ENCODE data around the gene MYMK.
A peak's percentile ranks its signal among the peaks of the same experiment; 100 is the strongest.
"Not testable (repeated sequence)": the region's sequence is repeated elsewhere in the genome, so short reads cannot be mapped to it uniquely, and the experiment has no call there.

MYMK gene, protein sequence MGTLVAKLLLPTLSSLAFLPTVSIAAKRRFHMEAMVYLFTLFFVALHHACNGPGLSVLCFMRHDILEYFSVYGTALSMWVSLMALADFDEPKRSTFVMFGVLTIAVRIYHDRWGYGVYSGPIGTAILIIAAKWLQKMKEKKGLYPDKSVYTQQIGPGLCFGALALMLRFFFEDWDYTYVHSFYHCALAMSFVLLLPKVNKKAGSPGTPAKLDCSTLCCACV

DNA sequence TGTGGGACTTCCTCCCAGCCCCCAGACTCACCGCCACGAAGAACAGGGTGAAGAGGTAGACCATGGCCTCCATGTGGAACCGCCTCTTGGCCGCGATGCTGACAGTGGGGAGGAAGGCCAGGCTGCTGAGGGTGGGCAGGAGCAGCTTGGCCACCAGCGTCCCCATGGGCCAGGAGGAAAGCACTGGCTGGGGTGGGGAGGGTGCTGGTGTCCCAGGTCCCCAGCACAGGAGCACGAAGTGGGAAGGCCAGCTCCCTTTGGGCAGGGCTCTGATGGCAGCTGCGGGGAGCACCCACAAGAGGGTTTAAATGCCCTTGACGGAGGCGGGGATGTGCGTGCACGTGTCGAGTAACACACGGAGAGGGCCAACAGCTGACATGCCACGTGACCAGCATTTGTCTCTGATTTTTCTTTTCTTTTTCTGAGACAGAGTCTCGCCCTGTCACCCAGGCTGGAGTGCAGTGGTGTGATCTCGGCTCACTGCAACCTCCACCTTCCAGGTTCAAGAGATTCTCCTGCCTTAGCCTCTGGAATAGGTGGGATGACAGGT lies at the start of gene MYMK:
Gene MYMK (minus strand): TSS at position 281 of the 550 bp plus-strand sequence. CDS start 115 bp downstream, at position 166.
- DNase-seq: no peak

DNA sequence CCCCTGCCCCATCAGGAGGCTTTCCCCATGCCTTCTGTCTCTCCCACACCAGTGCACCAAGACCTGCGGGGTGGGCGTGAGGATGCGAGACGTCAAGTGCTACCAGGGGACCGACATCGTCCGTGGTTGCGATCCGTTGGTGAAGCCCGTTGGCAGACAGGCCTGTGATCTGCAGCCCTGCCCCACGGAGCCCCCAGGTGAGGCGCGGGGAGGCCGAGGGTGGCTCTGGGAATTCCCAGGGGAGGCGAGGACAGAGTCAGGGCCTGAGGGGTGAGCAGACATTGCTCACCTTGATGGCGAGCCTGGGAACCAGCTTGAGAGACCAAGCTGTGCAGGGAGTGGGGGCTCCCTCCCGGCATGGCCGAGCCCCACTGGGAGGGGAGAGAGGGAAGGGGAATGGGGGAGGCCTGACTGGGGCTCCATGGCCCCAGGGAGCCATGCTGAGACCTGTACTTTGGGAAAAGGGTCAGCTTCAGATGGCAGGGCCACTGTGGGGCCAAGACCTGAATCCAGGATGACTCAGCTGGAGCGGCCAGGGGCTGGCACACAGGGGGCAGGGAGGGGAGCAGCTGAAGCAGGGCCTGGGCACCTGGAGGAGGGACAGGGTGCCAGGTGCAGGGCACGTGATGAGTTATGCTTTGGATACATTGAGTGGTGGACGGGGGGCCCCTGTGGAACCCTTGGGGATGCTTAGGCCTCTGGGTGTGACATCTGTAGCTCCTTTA lies 49.2 kb upstream of the MYMK start:
- no peak for DNase-seq

DNA sequence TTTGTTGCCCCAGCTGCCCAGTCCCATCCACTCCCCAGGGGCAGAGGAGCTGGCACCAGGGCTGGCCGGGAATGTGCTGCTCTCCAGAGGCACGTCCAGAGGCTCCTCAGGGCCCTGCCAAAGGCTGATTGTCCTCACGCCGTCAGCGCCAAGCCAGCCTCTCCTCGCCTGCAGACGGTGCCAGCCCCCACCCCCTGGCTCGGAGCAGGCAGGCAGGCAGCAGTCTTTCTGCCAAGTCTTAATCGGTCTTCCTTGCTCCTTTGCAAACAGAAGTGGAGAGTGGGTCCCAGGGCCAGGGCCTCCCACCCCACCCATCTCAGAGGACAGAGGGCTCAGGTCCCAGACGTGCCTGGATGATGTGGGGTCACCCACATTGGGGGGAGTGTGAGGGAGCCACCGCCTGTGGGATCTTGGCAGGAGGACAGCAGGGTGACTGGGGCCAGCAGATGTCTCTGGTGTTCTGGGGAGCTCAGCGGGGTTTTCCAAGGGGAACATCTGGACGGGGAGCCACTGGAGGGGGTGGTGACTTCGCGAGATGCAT lies 48.1 kb upstream of the MYMK start:
- DNase-seq: no peak

DNA sequence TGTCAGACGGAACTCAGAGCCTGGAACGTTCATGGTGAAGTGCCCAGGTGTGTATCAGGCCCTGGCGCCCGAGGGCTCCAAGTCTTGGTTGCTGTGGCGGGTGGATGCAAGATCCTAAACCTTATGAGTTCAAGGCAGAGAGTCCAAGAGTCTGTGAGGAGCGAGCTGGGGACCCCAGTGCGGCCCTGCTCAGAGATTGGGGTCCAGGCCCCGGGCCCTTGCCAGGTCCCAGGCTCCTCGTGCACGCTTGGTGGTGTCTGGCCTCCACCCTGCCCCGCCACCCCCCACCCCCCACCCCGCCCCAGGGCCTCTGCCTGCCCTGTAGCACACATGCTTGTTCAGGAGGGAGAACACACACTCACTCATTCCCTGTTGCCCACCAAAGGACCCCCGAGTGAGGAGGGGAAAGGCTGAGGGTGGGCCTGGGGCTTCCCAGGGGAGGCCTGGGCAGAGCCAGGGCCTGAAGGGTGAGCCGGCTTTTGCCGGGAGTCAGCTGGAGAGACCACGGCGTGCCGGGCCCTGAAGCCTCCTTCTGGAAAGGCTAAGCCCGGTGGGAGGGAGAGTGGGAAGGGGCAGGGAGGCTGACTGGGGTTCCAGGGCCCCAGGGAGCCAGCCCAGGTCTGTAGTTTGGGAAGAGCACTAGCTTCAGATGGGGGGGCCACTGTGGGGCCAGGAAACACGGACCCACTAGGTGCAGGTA lies 47.3 kb upstream of the MYMK start:
- no peak for DNase-seq

DNA sequence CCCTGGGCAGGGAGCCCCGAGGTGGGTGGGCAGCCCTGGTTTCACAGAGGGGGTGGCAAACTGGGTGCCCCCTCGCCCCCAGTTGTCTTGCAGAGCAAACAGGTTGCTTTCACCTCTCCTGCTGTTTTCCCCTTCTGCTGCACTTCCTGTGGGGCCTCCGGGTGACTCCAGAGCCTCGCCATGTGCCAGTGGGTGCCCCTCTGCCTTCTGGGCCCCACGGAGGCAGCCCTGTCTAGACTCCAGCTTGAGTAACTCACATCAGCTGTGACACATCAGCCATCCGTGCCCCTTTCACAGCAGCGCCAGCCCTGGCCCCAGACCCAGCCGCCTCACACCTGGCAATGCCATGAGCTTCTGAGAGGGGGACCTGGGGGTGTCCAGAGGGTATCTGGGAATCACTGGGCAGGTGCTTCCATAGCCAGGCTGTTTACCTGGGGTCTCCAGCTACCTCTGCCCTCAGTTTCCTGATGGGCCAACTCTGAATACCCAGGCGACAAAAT lies 46.7 kb upstream of the MYMK start:
- no peak for DNase-seq

DNA sequence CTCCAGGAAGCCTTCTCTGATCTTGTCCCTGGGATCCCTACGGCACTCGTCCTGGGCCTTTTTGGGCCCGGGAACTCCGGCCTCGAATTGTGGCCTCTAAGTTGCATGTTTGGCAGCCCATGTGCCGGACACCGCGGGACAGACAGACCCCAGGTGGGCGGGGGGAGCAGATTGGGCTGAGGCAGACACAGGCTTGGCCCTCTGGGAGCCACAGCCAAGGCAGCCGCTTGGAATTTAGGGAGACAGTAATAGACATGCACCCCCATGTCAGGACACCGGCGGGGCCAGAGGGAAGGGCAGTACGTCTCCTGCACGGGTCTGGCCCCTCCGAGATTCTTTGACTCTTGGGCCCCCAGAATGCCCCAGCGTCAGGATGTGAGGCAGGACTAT lies 45.9 kb upstream of the MYMK start:
- DNase-seq: no peak

DNA sequence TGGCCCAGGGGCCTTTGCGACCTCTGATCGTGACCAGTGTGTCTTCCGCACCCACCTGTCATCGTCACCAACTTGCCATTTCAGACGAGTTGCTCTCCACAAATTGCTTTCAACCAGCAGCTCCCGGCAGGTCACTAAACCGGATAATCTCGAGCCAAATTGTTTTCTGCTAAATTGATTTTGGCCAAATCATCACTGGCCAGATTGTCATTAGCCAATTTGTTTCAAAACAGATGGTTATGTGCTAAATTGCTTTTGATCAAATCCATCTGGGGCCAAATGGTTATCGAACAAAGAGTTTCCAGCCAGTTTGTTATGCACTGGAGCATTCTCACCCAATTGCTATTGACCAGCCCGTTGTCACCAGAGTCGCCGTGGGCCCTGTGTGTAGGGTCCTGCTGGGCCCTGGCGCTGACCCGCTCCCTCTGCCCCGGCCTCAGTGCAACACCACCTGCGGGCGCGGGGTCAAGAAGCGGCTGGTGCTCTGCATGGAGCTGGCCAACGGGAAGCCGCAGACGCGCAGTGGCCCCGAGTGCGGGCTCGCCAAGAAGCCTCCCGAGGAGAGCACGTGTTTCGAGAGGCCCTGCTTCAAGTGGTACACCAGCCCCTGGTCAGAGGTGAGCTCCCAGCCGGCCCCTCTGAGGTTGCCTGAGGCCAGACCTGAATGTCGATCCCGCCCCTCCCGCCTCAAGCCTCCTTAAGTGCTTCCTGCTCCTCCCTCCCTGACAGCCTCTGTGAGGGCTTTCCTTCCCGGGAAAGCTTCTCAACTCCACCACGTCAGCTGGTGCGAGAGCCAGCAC lies 45.3 kb upstream of the MYMK start:
- no peak for DNase-seq

DNA sequence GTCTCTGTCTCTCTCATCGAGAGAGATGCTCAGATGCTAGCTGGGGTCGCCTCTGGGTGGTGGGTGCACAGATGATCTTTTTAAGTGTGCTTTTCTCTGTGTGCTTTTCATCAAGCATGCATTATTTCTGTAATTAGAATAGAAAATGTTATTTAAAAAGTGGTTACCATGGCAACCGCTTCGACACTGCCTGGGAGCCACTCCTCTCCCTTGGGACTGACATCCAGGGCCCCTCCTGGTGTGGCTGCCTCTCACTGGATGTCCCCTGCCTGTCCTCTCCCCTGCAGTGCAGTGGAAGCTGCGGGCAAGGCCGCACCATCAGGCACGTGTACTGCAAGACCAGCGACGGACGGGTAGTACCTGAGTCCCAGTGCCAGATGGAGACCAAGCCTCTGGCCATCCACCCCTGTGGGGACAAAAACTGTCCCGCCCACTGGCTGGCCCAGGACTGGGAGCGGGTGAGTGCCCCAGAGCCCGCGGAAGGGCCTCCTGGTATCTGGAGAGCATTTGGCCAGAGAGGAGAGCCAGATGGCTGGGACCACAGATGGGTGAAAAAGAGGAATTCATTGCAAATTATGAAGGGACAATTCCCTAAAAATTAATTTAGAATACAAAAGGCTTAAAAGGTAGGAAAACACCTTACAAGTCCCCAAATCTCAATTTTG lies 44.5 kb upstream of the MYMK start:
- DNase-seq: no peak

DNA sequence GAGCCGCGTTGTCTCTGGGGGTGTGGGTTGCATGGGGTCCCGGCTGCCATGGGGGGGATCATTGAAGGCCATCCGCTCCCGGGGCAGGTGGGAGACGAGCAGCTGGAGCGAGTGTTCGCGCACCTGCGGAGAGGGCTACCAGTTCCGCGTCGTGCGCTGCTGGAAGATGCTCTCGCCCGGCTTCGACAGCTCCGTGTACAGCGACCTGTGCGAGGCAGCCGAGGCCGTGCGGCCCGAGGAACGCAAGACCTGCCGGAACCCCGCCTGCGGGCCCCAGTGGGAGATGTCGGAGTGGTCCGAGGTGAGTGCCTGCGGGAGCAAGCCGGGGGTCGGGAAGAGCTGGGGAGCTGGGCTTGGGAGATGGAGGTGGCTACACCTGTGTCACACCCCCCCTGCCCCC lies 43.4 kb upstream of the MYMK start:
- DNase-seq: no peak

DNA sequence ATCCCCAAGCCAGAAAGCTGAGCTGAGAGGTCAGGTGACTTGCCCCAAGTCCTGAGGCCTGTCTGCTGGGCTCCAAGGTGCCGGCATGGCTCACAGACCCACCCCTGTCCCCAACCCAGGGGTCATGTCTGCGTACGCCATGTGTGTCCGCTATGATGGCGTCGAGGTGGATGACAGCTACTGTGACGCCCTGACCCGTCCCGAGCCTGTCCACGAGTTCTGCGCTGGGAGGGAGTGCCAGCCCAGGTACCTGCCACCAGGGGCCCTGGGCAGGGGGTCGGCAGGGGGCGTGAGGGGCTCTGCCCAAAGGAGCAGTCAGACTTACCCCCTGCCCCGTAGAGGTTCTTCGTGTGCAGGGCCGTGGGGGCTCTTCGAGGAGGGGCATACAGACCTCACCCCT lies 42.1 kb upstream of the MYMK start:
- DNase-seq: no peak

DNA sequence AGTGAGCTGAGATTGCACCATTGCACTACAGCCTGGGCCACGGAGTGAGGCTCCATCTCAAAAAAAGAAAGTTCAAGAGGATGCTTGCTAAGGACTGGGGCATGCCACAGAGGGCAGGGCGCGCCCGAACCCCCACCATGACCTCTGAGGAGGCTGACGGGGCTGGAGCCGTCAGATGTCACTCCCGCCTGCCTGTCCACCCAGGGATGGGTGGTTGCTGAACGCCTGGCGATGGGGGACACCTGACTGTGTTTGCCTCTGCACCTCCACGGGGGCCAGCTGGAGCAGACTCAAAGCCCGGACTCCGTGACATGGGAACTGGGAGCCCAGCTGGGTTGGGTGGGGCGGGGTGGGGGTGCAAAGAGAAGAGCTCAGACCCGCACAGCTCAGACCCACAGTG lies 41.6 kb upstream of the MYMK start:
- no peak for DNase-seq

DNA sequence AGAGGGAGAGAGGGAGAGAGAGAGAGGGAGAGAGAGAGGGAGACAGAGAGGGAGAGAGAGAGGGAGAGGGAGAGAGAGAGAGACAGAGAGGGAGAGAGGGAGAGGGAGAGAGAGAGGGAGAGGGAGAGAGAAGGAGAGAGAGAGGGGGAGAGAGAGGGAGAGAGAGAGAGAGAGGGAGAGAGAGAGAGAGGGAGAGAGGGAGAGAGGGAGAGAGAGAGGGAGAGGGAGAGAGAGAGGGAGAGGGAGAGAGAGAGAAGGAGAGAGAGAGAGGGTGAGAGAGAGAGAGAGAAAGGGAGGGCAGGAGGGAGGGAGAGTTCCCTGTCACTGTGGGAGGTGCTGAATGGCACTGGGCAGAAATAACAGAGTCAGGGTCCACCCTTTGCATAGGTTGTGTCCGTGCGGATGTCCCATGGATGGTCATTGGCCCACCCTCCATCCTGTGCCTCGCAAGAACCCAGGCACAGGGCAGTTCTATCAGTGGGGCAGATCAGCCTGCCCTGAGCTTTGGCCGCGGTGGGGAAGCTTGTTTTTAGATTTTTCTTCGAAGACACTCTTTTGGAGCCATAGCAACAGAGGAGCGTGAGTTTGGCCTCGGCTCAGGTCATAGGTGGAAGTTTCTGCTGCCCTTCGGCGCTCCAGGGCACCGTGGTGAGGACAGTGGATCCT lies 39.8 kb upstream of the MYMK start:
- DNase-seq: no peak

DNA sequence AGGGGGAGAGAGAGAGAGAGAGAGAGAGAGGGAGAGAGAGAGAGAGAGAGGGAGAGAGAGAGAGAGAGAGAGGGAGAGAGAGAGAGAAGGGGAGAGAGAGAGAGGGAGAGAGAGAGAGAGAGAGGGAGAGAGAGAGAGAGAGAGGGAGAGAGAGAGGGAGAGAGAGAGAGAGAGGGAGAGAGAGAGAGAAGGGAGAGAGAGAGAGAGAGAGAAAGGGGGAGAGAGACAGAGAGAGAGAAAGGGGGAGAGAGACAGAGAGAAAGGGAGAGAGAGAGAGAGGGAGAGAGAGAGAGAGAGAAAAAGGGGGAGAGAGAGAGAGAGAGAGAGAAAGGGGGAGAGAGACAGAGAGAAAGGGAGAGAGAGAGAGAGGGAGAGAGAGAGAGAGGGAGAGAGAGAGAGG lies 39.1 kb upstream of the MYMK start:
- DNase-seq: not testable (repeated sequence)

DNA sequence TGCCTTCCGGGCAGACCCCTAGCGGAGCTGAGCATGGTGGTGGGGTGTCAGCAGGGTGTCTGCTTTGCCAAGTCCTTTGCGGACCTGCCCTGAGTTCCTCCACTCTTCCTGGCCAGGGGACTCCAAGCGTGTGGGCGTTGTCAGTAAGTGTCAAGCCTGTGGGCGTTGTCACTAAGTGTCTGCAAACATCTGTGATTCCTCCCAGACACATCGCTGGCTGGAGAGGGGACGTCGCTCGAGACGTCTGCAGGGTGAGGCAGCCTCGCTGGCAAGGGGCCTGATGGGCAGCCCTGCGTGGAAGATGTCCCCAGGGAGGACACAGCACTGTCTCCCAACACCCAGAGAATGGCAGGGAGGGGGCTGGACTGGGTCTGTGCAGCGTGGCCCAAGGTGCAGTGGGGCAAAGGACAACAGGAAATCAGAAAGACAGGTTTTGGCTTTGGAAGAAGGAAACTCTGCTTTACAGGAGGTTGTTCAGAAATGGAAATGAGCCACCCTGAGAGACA lies 38.6 kb upstream of the MYMK start:
- DNase-seq: peak; percentile 47

DNA sequence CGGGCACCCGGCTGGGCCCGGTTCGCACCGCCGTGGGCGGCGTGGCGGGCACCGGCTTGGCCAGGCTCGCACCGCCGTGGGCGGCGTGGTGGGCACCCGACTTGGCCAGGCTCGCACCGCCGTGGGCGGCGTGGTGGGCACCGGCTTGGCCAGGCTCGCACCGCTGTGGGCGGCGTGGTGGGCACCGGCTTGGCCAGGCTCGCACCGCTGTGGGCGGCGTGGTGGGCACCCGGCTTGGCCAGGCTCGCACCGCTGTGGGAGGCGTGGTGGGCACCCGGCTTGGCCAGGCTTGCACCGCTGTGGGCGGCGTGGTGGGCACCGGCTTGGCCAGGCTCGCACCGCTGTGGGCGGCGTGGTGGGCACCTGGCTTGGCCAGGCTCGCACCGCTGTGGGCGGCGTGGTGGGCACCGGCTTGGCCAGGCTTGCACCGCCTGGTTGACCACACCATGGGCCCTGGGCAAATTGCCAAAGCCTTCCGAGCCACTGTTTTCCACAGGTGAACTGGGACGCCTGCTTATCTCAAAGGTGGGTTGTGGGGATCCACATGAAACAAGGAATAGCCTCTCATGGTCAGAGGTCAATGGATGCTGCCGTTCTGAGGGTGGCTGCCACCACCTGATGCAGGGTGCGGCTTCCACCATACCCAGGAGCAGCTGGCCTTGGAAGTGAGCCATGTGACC lies 38.0 kb upstream of the MYMK start:
- no peak for DNase-seq

DNA sequence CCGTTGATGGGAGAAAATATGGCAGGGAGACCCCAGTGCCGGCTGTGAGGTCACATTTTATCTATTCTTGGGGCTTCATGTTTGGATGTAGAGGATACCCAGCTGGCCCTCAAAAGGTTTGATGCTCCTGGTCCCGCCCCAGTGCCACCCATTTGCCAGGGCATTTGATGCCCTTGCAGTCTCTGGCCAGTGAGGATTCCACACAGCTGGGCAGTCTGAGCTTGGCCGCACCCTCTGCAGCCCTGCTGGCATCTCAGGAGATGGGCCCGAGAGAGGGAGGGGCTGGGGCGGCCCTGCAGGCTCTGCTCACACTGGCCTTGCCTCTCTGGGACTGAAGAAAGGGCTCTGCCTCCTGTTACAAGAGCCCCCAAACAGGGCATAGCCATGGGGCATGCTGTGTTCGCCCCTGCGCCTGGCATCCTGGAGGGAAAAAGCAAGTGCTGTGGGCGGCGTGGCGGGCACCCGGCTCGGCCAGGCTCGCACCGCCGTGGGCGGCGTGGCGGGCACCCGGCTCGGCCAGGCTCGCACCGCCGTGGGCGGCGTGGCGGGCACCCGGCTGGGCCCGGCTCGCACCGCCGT lies 37.3 kb upstream of the MYMK start:
- no peak for DNase-seq

DNA sequence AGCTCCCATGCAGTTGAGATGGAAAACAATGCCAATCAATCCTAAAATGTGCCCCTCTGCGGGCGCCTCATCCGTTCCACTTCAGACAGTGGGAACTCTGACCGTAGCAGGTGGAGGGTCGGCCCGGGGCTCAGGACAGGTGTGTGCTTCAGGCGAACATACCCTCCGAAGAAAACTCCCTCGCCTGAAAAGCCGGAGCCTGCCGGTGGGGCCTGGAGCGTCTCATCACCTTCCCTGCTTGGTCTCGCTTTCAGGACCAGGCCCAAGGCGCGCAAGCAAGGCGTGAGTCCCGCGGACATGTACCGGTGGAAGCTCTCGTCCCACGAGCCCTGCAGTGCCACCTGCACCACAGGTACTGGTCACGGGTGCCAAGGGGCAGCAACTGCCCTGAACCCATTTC lies 36.2 kb upstream of the MYMK start:
- DNase-seq: no peak

DNA sequence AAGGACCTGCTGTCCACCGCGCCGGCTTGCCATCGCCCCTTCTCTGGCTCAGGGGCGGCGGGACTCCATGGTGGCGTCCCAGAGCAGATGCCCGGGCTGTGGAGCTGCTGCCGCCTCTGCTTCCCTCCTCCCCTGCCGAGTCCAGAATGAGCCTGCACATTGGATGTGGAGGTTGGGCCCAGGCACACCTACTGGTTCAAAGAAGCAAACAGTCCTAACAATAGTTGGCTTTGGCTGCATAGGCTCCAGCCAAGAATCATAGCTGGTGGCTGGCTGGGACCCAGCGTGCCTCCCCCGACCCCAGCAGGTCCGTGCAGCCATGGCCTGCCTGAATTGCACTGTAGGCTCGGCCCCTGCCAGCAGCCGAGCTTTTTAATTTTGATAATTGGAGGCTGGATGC lies 35.6 kb upstream of the MYMK start:
- no peak for DNase-seq

DNA sequence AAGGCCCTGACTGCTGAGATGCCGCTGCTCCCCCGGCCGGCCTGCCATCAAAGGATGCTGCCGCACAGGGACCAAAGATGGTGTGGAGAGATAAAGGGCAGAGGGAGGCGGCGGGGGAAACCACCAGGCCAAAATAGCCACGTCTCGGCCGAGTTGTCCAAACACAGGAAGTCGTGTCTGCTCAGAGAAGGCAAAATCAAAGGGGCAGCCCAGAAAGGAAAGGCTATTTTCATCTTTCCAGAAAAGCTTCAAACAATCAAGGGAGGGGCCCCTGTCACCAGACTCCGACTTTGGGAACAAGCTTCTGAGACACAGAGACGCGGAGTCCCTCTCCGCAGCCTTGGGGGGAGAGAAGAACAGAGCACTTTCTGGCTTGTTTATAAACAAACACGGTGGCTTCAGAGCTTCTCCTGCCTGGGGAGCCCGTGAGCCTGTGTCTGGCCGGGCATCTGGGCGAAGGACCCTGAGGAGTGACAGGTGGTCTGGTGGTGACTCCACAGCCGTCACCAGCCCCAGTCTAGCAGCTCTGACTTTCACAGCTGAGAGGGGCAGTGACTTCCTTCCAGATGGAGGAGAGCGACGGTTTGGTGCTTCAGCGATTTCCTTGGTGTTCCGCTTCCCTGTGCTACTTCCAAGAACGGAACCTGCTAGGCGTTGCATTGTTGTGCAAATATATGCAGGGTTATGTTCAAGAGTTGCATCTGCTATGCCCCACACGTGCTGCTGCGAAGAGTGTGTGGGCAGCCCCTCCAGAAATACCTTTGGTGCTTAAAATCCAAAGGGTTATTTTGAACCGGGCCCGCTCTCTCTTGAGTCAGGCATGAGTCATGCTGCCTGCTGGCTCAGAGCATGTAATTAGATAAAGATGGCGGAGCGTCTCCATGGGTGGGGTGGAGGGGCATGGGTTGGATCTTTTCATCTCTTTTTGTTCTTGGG lies 33.7 kb upstream of the MYMK start:
- peak; percentile 13 for DNase-seq
